HEK293T (cell line): Measurements from ENCODE around the gene EGFR.

ENCODE experiments used
- BHLHE40 ChIP-seq: fragments of 450-650 bp; IDR thresholded peaks from 2 replicates; pipeline ENCODE4 v1.6.1; 2016; ENCODE audit warnings: mild to moderate bottlenecking, moderate library complexity, borderline replicate concordance
- CTBP1 ChIP-seq: fragments of 450-650 bp; IDR thresholded peaks from 2 replicates; pipeline ENCODE4 v1.6.1; 2016; ENCODE audit warnings: borderline replicate concordance
- FOXK2 ChIP-seq: fragments of 450-650 bp; IDR thresholded peaks from 2 replicates; pipeline ENCODE4 v1.6.1; 2016; ENCODE audit warnings: mild to moderate bottlenecking
- FOXM1 ChIP-seq: fragments of 450-650 bp; IDR thresholded peaks from 2 replicates; pipeline ENCODE4 v1.6.1; 2017; ENCODE audit warnings: mild to moderate bottlenecking, borderline replicate concordance
- L3MBTL2 ChIP-seq: fragments of 450-650 bp; conservative IDR thresholded peaks from 2 replicates; pipeline ENCODE4 v1.6.1; 2016; ENCODE audit warnings: mild to moderate bottlenecking
- LEF1 ChIP-seq: fragments of 450-650 bp; IDR thresholded peaks from 2 replicates; pipeline ENCODE4 v1.6.1; 2017; ENCODE audit warnings: mild to moderate bottlenecking, borderline replicate concordance
- NFRKB ChIP-seq: fragments of 450-650 bp; IDR thresholded peaks from 2 replicates; pipeline ENCODE4 v1.6.1; 2016; ENCODE audit warnings: mild to moderate bottlenecking, moderate library complexity
- SP1 ChIP-seq: fragments of 450-650 bp; IDR thresholded peaks from 2 replicates; pipeline ENCODE4 v1.6.1; 2017

- no peak for TF ChIP-seq BHLHE40
- no peak for TF ChIP-seq SP1
- no peak for TF ChIP-seq L3MBTL2
- TF ChIP-seq LEF1 = no peak
- no peak for TF ChIP-seq CTBP1
- TF ChIP-seq FOXM1 = no peak
- TF ChIP-seq NFRKB = no peak
- no peak for TF ChIP-seq FOXK2
Measured at GRCh38 chr7:55252386-55252785, 233.6 kb downstream of the EGFR start.
